BLaER1 (cell line): ENCODE data around the gene SORBS2.

Experiments used
- H3K27ac ChIP-seq: shearing (Covaris generic); formaldehyde crosslinking; 2 replicates; pipeline ENCODE4 v1.8.1; 2022
- H3K27me3 ChIP-seq: shearing (Covaris generic); formaldehyde crosslinking; 2 replicates; pipeline ENCODE4 v1.8.1; 2022
- H3K36me3 ChIP-seq: shearing (Covaris generic); formaldehyde crosslinking; 2 replicates; pipeline ENCODE4 v1.8.1; 2022
- H3K4me1 ChIP-seq: shearing (Covaris generic); formaldehyde crosslinking; 2 replicates; pipeline ENCODE4 v1.8.1; 2022
- H3K4me2 ChIP-seq: shearing (Covaris generic); formaldehyde crosslinking; 2 replicates; pipeline ENCODE4 v1.8.1; 2022
- H3K4me3 ChIP-seq: shearing (Covaris generic); formaldehyde crosslinking; 2 replicates; pipeline ENCODE4 v1.8.1; 2022
- H3K9ac ChIP-seq: shearing (Covaris generic); formaldehyde crosslinking; 2 replicates; pipeline ENCODE4 v1.8.1; 2022
- H3K9me3 ChIP-seq: shearing (Covaris generic); formaldehyde crosslinking; 2 replicates; pipeline ENCODE4 v1.8.1; 2022
- H4K20me1 ChIP-seq: shearing (Covaris generic); formaldehyde crosslinking; 2 replicates; pipeline ENCODE4 v1.8.1; 2022
- Cebpa-rat ChIP-seq: shearing (Covaris generic); IDR thresholded peaks from 2 replicates; pipeline ENCODE4 v1.8.1; 2022

SORBS2 gene

GRCh38 chr4:185809121-185809520, 2.9 kb downstream of the SORBS2 start:
- no peak for TF ChIP-seq Cebpa-rat

GRCh38 chr4:185805979-185806378, 6.0 kb downstream of the SORBS2 start:
- Histone ChIP-seq H3K27me3 (no peaks in the 10 kb centered on the region), H3K36me3 (no peaks in the 10 kb centered on the region), H3K9ac (no peak overlapping the region), H3K4me2 (no peak overlapping the region), H3K27ac (no peak overlapping the region), H3K9me3 (no peaks in the 10 kb centered on the region; the same call in 1 of the 2 replicates), H3K4me1 (peaks cover 21% of the 10 kb centered on the region), H3K4me3 (no peak overlapping the region), H4K20me1 (no peaks in the 10 kb centered on the region)
- TF ChIP-seq Cebpa-rat: no peak

More at GRCh38 chr4:185809121-185809520, 2.9 kb downstream of the SORBS2 start:
- Histone ChIP-seq H3K27ac (no peak overlapping the region), H4K20me1 (no peaks in the 10 kb centered on the region), H3K4me1 (peaks cover 48% of the 10 kb centered on the region), H3K4me3 (no peak overlapping the region), H3K4me2 (peak overlapping the region; percentile 85), H3K27me3 (no peaks in the 10 kb centered on the region), H3K36me3 (no peaks in the 10 kb centered on the region), H3K9ac (no peak overlapping the region), H3K9me3 (no peaks in the 10 kb centered on the region; the same call in 1 of the 2 replicates)

GRCh38 chr4:185805262-185805802, 6.7 kb downstream of the SORBS2 start:
- TF ChIP-seq Cebpa-rat: no peak
- Histone ChIP-seq H3K9ac (no peak overlapping the region), H3K4me2 (no peak overlapping the region), H4K20me1 (no peaks in the 10 kb centered on the region), H3K4me1 (peaks cover 15% of the 10 kb centered on the region), H3K27ac (no peak overlapping the region), H3K27me3 (no peaks in the 10 kb centered on the region), H3K36me3 (no peaks in the 10 kb centered on the region), H3K4me3 (no peak overlapping the region), H3K9me3 (no peaks in the 10 kb centered on the region; the same call in 1 of the 2 replicates)

GRCh38 chr4:185803022-185803421, 9.0 kb downstream of the SORBS2 start:
- no peaks in the 10 kb centered on the region; the same call in 1 of the 2 replicates for H3K9me3 ChIP-seq
- H3K4me3 ChIP-seq: no peak overlapping the region
- no peak overlapping the region for H3K4me2 ChIP-seq
- TF ChIP-seq Cebpa-rat: no peak
- H3K9ac ChIP-seq: no peak overlapping the region
- no peaks in the 10 kb centered on the region for H3K4me1 ChIP-seq
- no peaks in the 10 kb centered on the region for H3K27me3 ChIP-seq
- no peak overlapping the region for H3K27ac ChIP-seq
- H4K20me1 ChIP-seq: no peaks in the 10 kb centered on the region
- no peaks in the 10 kb centered on the region for H3K36me3 ChIP-seq

- H4K20me1 ChIP-seq: no peaks in the 10 kb centered on the region
- no peak overlapping the region for H3K27ac ChIP-seq
- H3K9me3 ChIP-seq: no peaks in the 10 kb centered on the region; the same call in 1 of the 2 replicates
- H3K27me3 ChIP-seq: no peaks in the 10 kb centered on the region
- no peak overlapping the region for H3K4me2 ChIP-seq
- no peak for TF ChIP-seq Cebpa-rat
- no peaks in the 10 kb centered on the region for H3K4me1 ChIP-seq
- no peaks in the 10 kb centered on the region for H3K36me3 ChIP-seq
- H3K4me3 ChIP-seq: no peak overlapping the region
- no peak overlapping the region for H3K9ac ChIP-seq
Observed at GRCh38 chr4:185801471-185801870, 10.5 kb downstream of the SORBS2 start.

GRCh38 chr4:185800266-185800945, 11.6 kb downstream of the SORBS2 start:
- no peaks in the 10 kb centered on the region for H3K9me3 ChIP-seq
- no peaks in the 10 kb centered on the region for H4K20me1 ChIP-seq
- H3K4me1 ChIP-seq: no peaks in the 10 kb centered on the region
- no peaks in the 10 kb centered on the region for H3K27me3 ChIP-seq
- no peak overlapping the region for H3K4me2 ChIP-seq
- no peak overlapping the region for H3K9ac ChIP-seq
- H3K36me3 ChIP-seq: no peaks in the 10 kb centered on the region
- TF ChIP-seq Cebpa-rat: no peak
- no peak overlapping the region for H3K27ac ChIP-seq
- H3K4me3 ChIP-seq: no peak overlapping the region

GRCh38 chr4:185799442-185799841, 12.6 kb downstream of the SORBS2 start:
- no peaks in the 10 kb centered on the region for H4K20me1 ChIP-seq
- H3K9me3 ChIP-seq: no peaks in the 10 kb centered on the region
- no peaks in the 10 kb centered on the region for H3K36me3 ChIP-seq
- H3K4me3 ChIP-seq: no peak overlapping the region
- H3K4me1 ChIP-seq: no peaks in the 10 kb centered on the region
- TF ChIP-seq Cebpa-rat: no peak
- H3K27ac ChIP-seq: no peak overlapping the region
- no peaks in the 10 kb centered on the region for H3K27me3 ChIP-seq
- H3K4me2 ChIP-seq: no peak overlapping the region
- no peak overlapping the region for H3K9ac ChIP-seq

- H3K27ac ChIP-seq: no peak overlapping the region
- TF ChIP-seq Cebpa-rat: no peak
- H4K20me1 ChIP-seq: no peaks in the 10 kb centered on the region
- no peaks in the 10 kb centered on the region for H3K27me3 ChIP-seq
- no peak overlapping the region for H3K4me2 ChIP-seq
- H3K36me3 ChIP-seq: no peaks in the 10 kb centered on the region
- no peak overlapping the region for H3K9ac ChIP-seq
- no peak overlapping the region for H3K4me3 ChIP-seq
- H3K9me3 ChIP-seq: no peaks in the 10 kb centered on the region
- H3K4me1 ChIP-seq: peaks cover 3% of the 10 kb centered on the region
Observed at GRCh38 chr4:185797596-185798338, 14.2 kb downstream of the SORBS2 start.

GRCh38 chr4:185797018-185797417, 15.0 kb downstream of the SORBS2 start:
- no peak for TF ChIP-seq Cebpa-rat
- H3K36me3 ChIP-seq: no peaks in the 10 kb centered on the region
- H4K20me1 ChIP-seq: no peaks in the 10 kb centered on the region
- H3K9ac ChIP-seq: no peak overlapping the region
- no peak overlapping the region for H3K4me2 ChIP-seq
- H3K27ac ChIP-seq: no peak overlapping the region
- no peak overlapping the region for H3K4me3 ChIP-seq
- no peaks in the 10 kb centered on the region for H3K27me3 ChIP-seq
- H3K4me1 ChIP-seq: peaks cover 10% of the 10 kb centered on the region
- H3K9me3 ChIP-seq: no peaks in the 10 kb centered on the region

GRCh38 chr4:185796176-185796575, 15.8 kb downstream of the SORBS2 start:
- Histone ChIP-seq H3K36me3 (no peaks in the 10 kb centered on the region), H4K20me1 (no peaks in the 10 kb centered on the region), H3K9ac (no peak overlapping the region), H3K4me3 (no peak overlapping the region), H3K27ac (no peak overlapping the region), H3K4me2 (no peak overlapping the region), H3K4me1 (peaks cover 10% of the 10 kb centered on the region), H3K27me3 (no peaks in the 10 kb centered on the region), H3K9me3 (no peaks in the 10 kb centered on the region)
- TF ChIP-seq Cebpa-rat: no peak
